ENCODE results near the gene PRKCD.

PRKCD gene

GRCh38 chr3:53160660-53161449 is at the start of gene PRKCD:
TSS of gene PRKCD (plus strand) at chr3:53161209. CDS start at chr3:53178423, 17,214 bp downstream.
- peak in 1 of 2 experiments; percentile 44 for DNase-seq

DNA sequence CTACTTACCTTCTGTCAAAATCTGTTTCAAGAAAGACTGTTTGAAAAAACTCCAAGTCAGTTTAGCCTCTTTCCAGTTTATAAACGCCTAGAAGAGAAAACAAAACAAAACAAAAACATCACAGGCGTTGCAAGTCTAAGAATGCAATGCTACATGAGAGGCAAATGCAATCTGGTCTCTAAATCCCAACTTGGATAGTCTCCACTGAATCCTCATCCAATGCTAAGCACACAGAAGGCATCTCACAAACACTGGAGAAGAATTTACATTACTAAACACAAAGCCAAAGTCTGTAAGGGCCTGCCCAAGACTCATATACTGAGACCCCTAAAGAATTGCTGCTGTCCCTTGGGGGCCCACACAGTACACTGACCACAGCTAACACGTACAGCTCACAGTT is 49.2 kb upstream of the PRKCD start:
- no peak for DNase-seq

GRCh38 chr3:53113293-53114010 is 47.6 kb upstream of the PRKCD start:
- no peak for DNase-seq

GRCh38 chr3:53114011-53114400 is 47.0 kb upstream of the PRKCD start:
- DNase-seq = peak; percentile 15 to 51

DNA sequence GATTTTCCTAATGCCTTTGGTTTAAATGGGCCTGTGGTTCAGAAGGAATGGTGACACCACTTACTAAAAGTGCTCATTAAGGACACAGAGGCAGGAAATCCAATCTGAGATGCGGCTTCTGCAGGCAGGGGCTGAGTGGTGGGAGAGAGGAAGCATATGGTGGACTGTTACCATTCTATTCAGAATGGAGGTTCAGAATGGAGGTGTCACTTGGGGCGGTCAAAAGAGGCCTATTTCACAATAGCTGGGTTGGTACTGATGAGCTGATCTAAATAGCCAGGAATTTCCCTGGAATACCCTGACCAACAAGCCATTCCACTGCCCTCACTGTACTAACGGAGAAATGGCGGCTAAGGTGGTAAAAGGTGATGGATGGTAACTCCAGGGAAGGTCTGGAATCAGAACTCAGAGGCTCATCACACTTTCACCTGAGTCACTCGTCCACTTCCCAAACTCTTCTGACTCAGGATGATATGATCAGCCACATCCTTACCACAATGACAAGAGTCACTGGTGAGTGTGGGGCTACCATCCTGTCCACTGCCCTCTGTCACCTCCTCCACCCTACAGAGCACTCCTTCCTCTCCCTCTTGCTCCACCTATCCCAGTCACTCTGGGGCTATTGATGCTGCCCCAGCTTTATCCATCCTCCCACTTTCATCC is 46.5 kb upstream of the PRKCD start:
- DNase-seq = peak in 1 of 2 experiments; percentile 10

- no peak for DNase-seq
Measured at GRCh38 chr3:53116956-53117355, 44.1 kb upstream of the PRKCD start.

- no peak for DNase-seq
Measured at GRCh38 chr3:53120336-53120735, 40.7 kb upstream of the PRKCD start.

DNA sequence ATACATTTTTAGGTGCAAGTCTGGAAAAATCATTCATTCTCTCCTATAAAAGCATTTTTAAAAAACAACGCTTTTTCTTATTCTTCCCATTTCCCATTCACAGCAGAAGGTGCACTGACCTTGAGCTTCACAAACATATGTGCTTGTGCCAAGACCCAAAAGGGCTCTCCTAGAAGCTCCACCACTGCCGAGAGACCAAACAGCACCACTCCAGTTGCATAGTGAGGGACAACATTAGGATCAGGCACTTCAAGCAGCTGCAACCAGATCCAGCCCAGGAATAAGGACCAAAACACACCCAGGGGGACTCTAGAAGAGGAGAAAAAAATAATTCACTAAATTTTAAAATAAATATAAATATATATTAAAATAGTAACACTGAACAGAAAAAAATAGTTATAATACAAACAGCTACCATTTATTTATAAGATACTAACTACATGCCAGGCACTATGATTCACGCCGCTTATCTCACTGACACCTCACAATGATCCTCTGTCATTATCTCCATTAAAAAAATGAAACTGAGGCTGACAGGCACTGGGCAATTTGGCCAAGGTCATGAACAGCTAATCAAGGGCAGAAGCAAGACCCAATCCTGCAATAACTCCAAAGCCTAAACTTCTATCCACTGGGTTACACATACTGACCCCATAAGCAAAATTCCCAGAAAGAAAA is 38.6 kb upstream of the PRKCD start:
- no peak for DNase-seq

DNA sequence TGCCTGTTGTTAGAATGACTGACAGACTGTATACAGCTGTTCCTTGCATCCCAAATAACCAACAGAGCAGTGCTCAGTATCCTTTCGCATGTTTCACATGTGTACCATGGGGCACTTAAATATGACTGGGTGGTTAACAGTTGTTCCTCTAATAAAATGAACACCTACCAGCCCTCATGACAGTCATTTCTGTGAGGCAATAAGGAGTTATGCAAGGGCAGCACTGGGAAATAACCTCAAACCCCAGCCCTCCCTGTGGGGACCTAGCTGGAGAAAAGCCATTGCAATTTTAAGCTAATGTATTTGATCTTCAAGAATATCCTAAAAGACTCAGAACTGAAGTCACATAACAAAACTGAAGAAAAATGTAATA is 38.1 kb upstream of the PRKCD start:
- no peak for DNase-seq

DNA sequence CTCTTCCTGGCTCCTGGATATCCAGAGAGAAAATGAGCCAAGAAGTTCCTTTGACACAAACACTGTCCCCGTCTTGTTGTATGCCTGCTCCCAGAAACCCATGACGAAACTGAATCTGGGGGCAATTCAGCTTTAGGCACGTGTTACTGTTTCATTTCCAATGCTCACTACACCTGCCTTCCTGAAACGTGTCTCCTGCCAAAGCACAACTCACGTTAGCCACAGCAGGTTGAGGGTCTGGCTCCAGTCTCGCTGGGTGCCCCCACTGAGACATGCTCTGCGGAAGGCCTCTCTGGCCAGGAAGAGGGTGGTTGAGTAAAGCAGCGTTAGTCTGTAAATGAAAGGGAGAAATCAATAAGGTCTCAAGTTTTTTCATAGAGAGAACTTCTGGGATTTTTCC is 37.5 kb upstream of the PRKCD start:
- no peak for DNase-seq

- no peak for DNase-seq
Measured at GRCh38 chr3:53123953-53124352, 37.1 kb upstream of the PRKCD start.

DNA sequence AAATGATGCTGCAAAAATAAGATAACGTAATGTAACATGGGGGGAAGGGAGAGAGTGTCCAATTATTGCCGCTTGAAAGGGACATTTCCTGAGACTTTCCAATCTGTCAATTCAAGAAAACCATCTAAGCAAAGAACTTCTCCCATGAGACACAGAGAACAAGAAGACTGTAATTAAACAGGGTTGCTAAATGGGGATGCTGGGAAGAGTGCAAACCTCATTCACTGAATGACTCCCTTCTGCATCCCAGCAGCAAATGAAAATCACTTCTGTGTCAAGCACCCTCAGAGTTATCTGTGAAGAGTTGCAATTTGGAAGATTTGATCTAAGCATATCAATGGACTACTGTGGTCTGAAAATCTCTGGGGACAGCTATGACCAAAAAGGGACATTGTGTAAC is 34.4 kb upstream of the PRKCD start:
- no peak for DNase-seq

DNA sequence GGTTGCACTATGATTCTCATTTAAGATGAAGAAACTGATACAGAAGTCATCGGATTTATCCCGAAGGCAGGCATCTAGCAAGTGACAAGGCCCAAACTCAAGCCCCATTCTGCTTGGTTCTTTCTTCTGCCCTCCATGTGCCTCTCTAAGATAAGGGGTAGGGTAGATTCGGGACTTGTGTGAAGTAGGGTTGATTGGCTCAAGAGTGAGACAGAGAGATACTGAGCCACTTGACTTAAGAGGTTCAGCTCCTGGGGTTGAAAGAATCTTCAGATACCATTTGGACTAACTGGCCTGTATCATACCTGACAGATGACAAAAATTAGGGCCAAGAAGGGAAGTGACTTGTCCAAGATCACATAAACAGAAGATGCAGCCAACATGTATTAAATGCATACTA is 31.7 kb upstream of the PRKCD start:
- no peak for DNase-seq

DNA sequence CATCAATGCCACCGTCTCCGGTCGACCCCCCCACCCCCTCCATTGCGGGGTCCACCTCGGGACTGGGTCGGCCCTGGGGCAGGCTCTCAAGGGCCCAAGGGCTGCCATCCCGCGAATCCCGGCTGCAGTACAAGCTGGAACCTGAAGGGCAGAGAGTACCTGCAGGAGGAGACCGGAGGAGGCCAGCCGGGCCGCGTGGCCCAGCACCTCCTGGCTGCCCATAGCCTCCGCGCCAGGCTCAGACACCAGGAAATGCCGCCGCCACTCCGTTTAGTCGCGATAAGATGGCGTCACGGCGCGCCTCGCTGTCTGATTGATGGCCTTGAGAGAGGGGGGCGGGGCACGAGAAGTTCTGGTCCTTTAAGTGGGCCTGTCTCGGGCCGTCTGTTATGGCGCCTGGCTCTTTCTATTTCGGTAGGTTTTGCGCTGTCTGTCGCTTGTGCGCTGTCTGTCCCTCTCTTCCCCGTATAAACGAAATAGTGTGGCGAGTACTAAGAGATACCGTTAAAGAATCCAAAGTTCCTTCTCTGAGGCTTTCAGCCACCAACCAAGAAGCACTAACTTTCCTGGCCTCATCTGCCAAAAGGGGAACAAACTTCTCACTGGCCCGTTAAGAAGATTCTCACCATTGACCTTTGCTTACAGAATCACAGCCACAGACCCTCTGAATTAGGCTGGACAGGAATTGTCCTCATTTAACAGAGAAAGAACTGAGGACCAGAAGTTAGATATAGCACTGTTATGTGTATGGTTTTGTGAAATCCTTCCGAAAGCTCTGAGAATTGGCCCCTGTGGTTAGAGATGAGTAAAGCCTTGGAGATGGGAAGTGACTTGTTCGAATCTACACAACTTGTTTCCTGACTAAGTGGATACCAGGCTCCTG is 30.6 kb upstream of the PRKCD start, which contains the start of gene RFT1:
Gene RFT1 (minus strand): TSS at position 257 of the 883 bp plus-strand sequence. CDS start 35 bp downstream, at position 222.
- DNase-seq = peak; percentile 75 to 86

GRCh38 chr3:53131096-53131495 is 29.9 kb upstream of the PRKCD start:
- DNase-seq = no peak

GRCh38 chr3:53132347-53132746 is 28.7 kb upstream of the PRKCD start:
- no peak for DNase-seq

DNA sequence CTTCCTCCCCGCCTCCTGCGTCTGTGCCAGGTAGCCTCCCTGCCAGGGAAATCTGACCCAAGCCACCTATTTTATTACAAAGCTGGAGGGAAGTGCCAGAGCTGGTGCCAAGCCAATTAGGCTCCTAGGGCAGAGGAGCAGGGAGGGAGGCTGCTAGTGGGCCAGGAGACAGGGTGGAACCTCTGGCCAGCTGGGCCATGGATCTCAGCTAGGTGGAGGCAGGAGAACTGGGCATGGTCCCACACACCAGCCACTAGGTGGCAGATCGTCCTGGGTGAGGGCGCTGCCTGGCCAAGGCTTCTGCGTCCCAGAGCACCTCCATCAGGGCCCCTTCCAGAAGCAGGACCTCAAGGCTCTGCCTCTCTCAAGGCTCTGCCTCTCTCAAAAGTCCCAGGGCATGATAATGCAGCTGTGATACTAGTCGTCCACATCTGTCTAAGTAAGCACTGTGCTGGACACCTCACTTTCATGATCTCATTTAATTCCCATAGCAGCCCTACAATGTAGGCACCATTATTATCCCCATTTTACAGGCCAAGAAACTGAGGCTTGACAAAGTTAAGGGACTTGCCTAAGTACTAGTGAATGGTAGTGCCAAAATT is 26.3 kb upstream of the PRKCD start:
- peak in 1 of 2 experiments; percentile 31 for DNase-seq

DNA sequence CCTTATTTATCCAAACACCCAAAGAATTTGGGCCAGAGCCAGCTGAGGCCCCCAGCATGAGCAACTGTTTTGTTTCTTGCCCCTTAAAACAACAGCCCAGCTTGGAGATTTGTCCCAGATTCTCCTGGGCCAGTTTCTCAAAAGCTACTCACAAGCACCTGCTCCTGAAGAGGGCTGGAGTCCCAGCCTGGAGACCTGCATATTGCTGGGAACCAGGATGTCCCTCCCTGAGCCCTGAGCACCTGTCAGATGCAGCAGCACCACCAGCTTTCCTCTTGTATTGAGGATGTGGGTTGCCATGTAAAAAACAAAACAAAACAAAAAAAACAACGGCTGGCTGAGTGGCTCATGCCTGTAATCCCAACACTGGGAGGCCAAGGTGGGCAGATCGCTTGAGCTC is 23.8 kb upstream of the PRKCD start:
- DNase-seq = no peak

GRCh38 chr3:53137835-53138446 is 23.1 kb upstream of the PRKCD start:
- DNase-seq = no peak

- DNase-seq = no peak
Measured at GRCh38 chr3:53139906-53140846, 20.8 kb upstream of the PRKCD start.
